HCT116 (cell line): ENCODE measurements around the gene MCOLN1. TPM values are rescaled to one million over a fixed set of nuclear protein-coding genes. Genes with fewer than 3 reads are reported as not detected.

Experiments used
- ATAC-seq: fragments of 200-7000 bp; cut with Tn5 transposase; 2 replicates; pipeline ENCODE4 v1.9.1; 2020; ENCODE audit warnings: mild to moderate bottlenecking, moderate library complexity
- BruUV-seq: library from RNA; stranded (reverse); fragments of 400-500 nt; replicated peaks from 2 replicates; lab custom pipeline; 2021; lab: Mats Ljungman, UMichigan
- CTCF ChIA-PET: fragments of 300-600 bp; sonication (Branson Sonifier 250); formaldehyde crosslinking; loops from one replicate; lab custom pipeline; 2021; ENCODE audit warnings: antibody characterized with exemption; lab: Charles Lee
- POLR2A ChIA-PET: fragments of 300-600, 350-600 bp; sonication (Branson Sonifier 250); formaldehyde crosslinking; loops from one replicate; lab custom pipeline; 2021; ENCODE audit warnings: antibody characterized with exemption; lab: Charles Lee
- RAD21 ChIA-PET, 2 experiments: fragments of 300-600 bp; sonication (Branson Sonifier 250); formaldehyde crosslinking; loops; one replicate each; lab custom pipeline; 2023; ENCODE audit warnings: low total read pairs in 2 of 2; ENCODE audit not compliant: uncharacterized antibody in 2 of 2, unreplicated experiment in 2 of 2, low non-redundant PET in 1 of 2; lab: Charles Lee
- DNase-seq: peaks from one replicate; pipeline ENCODE4 v3.0.0-alpha.2; 2010; ENCODE audit warnings: low read depth, low spot score
- H2AFZ ChIP-seq: fragments of 200-600 bp; shearing (Covaris generic), sonication (generic); 2 replicates; pipeline ENCODE4 v1.6.1; 2017; ENCODE audit warnings: low read depth, mixed run types, mixed read lengths, antibody characterized with exemption, low read length; ENCODE audit not compliant: poor library complexity, severe bottlenecking
- H3K27ac ChIP-seq: 2 replicates; pipeline ENCODE4 v1.5.1; 2012; ENCODE audit warnings: low read depth, low read length
- H3K27me3 ChIP-seq: fragments of 200-600 bp; sonication (generic); 2 replicates; pipeline ENCODE4 v1.6.1; 2016; ENCODE audit warnings: mixed run types, low read length, mixed read lengths; ENCODE audit not compliant: insufficient read depth
- H3K36me3 ChIP-seq, 2 experiments: fragments of 200-500 bp in 1 of 2; fragments of 200-600 bp in 1 of 2; sonication (Bioruptor generic) in 1 of 2; sonication (generic) in 1 of 2; 2 replicates each; pipeline versions ENCODE4 v1.5.1 to v1.6.1; 2014 to 2016; ENCODE audit warnings: low read length in 2 of 2, inconsistent platforms in 1 of 2, mixed read lengths in 1 of 2, mixed run types in 1 of 2; ENCODE audit not compliant: insufficient read depth in 2 of 2, control insufficient read depth in 1 of 2
- H3K4me1 ChIP-seq, 2 experiments: fragments of 200-600 bp in 1 of 2; sonication (generic) in 1 of 2; 2 replicates each; pipeline versions ENCODE4 v1.5.1 to v1.6.1; 2012 to 2017; ENCODE audit warnings: low read length in 2 of 2, inconsistent platforms in 1 of 2, mild to moderate bottlenecking in 1 of 2, mixed read lengths in 1 of 2, mixed run types in 1 of 2, moderate library complexity in 1 of 2; ENCODE audit not compliant: insufficient read depth in 2 of 2, control insufficient read depth in 1 of 2
- H3K4me2 ChIP-seq: fragments of 200-600 bp; sonication (generic); 2 replicates; pipeline ENCODE4 v1.6.1; 2017; ENCODE audit warnings: mixed run types, low read length, mixed read lengths
- H3K4me3 ChIP-seq, 2 experiments: fragments of 200-600 bp in 1 of 2; sonication (generic) in 1 of 2; replicated peaks in 1 of 2; 2 replicates each; pipeline ENCODE4 v1.5.1; 2011 to 2016; ENCODE audit warnings: low read length in 2 of 2, control low read depth in 1 of 2, low read depth in 1 of 2, mild to moderate bottlenecking in 1 of 2, mixed read lengths in 1 of 2, mixed run types in 1 of 2
- H3K79me2 ChIP-seq: fragments of 200-600 bp; sonication (generic); 2 replicates; pipeline ENCODE4 v1.6.1; 2017; ENCODE audit warnings: mild to moderate bottlenecking, mixed run types, low read length, moderate library complexity, mixed read lengths; ENCODE audit not compliant: insufficient read depth
- H3K9ac ChIP-seq: fragments of 200-600 bp; sonication (generic); 2 replicates; pipeline ENCODE4 v1.6.1; 2016; ENCODE audit warnings: low read length, mixed read lengths
- H3K9me2 ChIP-seq: fragments of 200-600 bp; sonication (generic), shearing (Covaris generic); 2 replicates; pipeline ENCODE4 v1.6.1; 2017; ENCODE audit warnings: mixed run types, mild to moderate bottlenecking, moderate library complexity; ENCODE audit not compliant: insufficient read depth
- H3K9me3 ChIP-seq, 2 experiments: fragments of 200-500 bp in 1 of 2; fragments of 200-600 bp in 1 of 2; sonication (Bioruptor generic) in 1 of 2; sonication (generic) in 1 of 2; 2 replicates each; pipeline ENCODE4 v1.6.1; 2014 to 2017; ENCODE audit warnings: low read length in 2 of 2, mixed read lengths in 2 of 2, inconsistent platforms in 1 of 2, low read depth in 1 of 2, mild to moderate bottlenecking in 1 of 2, mixed run types in 1 of 2, moderate library complexity in 1 of 2; ENCODE audit not compliant: control insufficient read depth in 1 of 2, insufficient read depth in 1 of 2
- H4K20me1 ChIP-seq: fragments of 200-600 bp; sonication (generic), shearing (Covaris generic); 2 replicates; pipeline ENCODE4 v1.6.1; 2017; ENCODE audit warnings: mixed run types, mild to moderate bottlenecking, moderate library complexity; ENCODE audit not compliant: insufficient read depth
- CBX3 ChIP-seq: IDR thresholded peaks from 2 replicates; pipeline ENCODE4 v1.6.1; 2012; ENCODE audit warnings: low read depth
- CEBPB ChIP-seq: IDR thresholded peaks from 2 replicates; pipeline ENCODE4 v1.6.1; 2012; ENCODE audit warnings: low read depth
- ELF1 ChIP-seq: IDR thresholded peaks from 2 replicates; pipeline ENCODE4 v1.6.1; 2012; ENCODE audit warnings: low read depth, borderline replicate concordance
- JUND ChIP-seq: IDR thresholded peaks from 2 replicates; pipeline ENCODE4 v1.6.1; 2012
- MAX ChIP-seq: IDR thresholded peaks from 2 replicates; pipeline ENCODE4 v1.6.1; 2012
- POLR2AphosphoS5 ChIP-seq: IDR thresholded peaks from 2 replicates; pipeline ENCODE4 v1.6.1; 2011; ENCODE audit warnings: mild to moderate bottlenecking, low read depth, low read length, moderate library complexity
- RAD21 ChIP-seq: IDR thresholded peaks from 2 replicates; pipeline ENCODE4 v1.6.1; 2012; ENCODE audit warnings: low read depth, mild to moderate bottlenecking
- SIN3A ChIP-seq: IDR thresholded peaks from 2 replicates; pipeline ENCODE4 v1.6.1; 2012; ENCODE audit warnings: low read depth
- SP1 ChIP-seq: IDR thresholded peaks from 2 replicates; pipeline ENCODE4 v1.6.1; 2012; ENCODE audit warnings: low read depth
- SRF ChIP-seq: IDR thresholded peaks from 2 replicates; pipeline ENCODE4 v1.6.1; 2012; ENCODE audit warnings: low read depth
- TCF7L2 ChIP-seq: IDR thresholded peaks from 2 replicates; pipeline ENCODE4 v1.7.0; 2011; ENCODE audit warnings: borderline replicate concordance, inconsistent platforms; ENCODE audit not compliant: insufficient read depth, insufficient read length; ENCODE audit errors: extremely low read depth
- YY1 ChIP-seq: IDR thresholded peaks from 2 replicates; pipeline ENCODE4 v1.6.1; 2011; ENCODE audit warnings: low read length, low read depth, moderate library complexity, mild to moderate bottlenecking; ENCODE audit not compliant: insufficient replicate concordance; ENCODE audit errors: extremely low read depth
- ZBTB33 ChIP-seq: IDR thresholded peaks from 2 replicates; pipeline ENCODE4 v1.6.1; 2011; ENCODE audit warnings: mild to moderate bottlenecking, low read length, moderate library complexity; ENCODE audit not compliant: insufficient replicate concordance; ENCODE audit errors: extremely low read depth
- ZFX ChIP-seq: fragments of 450-650 bp; IDR thresholded peaks from 2 replicates; pipeline ENCODE4 v1.6.1; 2017
- ZNF274 ChIP-seq: fragments of 200-500 bp; sonication (Bioruptor generic); IDR thresholded peaks from 2 replicates; pipeline ENCODE4 v1.6.1; 2014; ENCODE audit warnings: mild to moderate bottlenecking, low read depth, low read length, inconsistent platforms
- intact Hi-C: fragments of 100-400 bp; cut with micrococcal nuclease; formaldehyde crosslinking; loops from 2 replicates; pipeline ENCODE4 v1.10.0; 2022
- total RNA-seq: library from RNA; stranded (reverse); gene quantifications from one replicate; pipeline ENCODE4 v1.2.1, GENCODE V29; 2021; ENCODE audit not compliant: unreplicated experiment
- TF ChIP-seq, protein P1 (sequence below): IDR thresholded peaks from 2 replicates; pipeline ENCODE4 v1.6.1; 2012
- TF ChIP-seq, protein P2 (sequence below): IDR thresholded peaks from 2 replicates; pipeline ENCODE4 v1.6.1; 2012; ENCODE audit warnings: low read depth

The MCOLN1 gene
- total RNA-seq, 1 experiment from 2014 or later: 19.1 TPM

GRCh38 chr19:7550169-7550770 lies 27.8 kb downstream of the MCOLN1 start:
- intact Hi-C loops: no loop called here
- BruUV-seq: no TSS peak
- H3K27ac ChIP-seq: no peak overlapping the region; the same call in 1 of the 2 replicates
- H2AFZ ChIP-seq: no peak overlapping the region
- peaks cover 0 to 3% of the 10 kb centered on the region in 2 experiments; a peak in 1 of 4 replicates for H3K36me3 ChIP-seq
- H3K79me2 ChIP-seq: no peaks in the 10 kb centered on the region
- H4K20me1 ChIP-seq: no peaks in the 10 kb centered on the region
- POLR2A ChIA-PET: no interaction called here
- H3K4me1 ChIP-seq: peaks cover 0 to 6% of the 10 kb centered on the region in 2 experiments; a peak in 3 of 4 replicates
- H3K9ac ChIP-seq: no peak overlapping the region
- no peaks in the 10 kb centered on the region for H3K9me2 ChIP-seq
- no peaks in the 10 kb centered on the region for H3K27me3 ChIP-seq
- CTCF ChIA-PET: interaction anchor here (1.6 kb wide), 1 partner anchor 18 kb away, joined by 4 read pairs; no protein-coding TSS in a partner anchor
- RAD21 ChIA-PET: interaction anchor here in 1 of 2 experiments (0.7 kb wide), 1 partner anchor 34 kb away, joined by 3 read pairs; no protein-coding TSS in a partner anchor
- H3K4me2 ChIP-seq: no peak overlapping the region
- no peak for ATAC-seq
- no peak overlapping the region for H3K4me3 ChIP-seq
- DNase-seq: no peak
- H3K9me3 ChIP-seq: no peaks in the 10 kb centered on the region
- TF ChIP-seq JUND (no peak), CBX3 (no peak), SIN3A (no peak), MAX (no peak), ZFX (no peak), ZBTB33 (no peak), CEBPB (no peak), TCF7L2 (no peak), SRF (no peak), ZNF274 (no peak), RAD21 (no peak), ELF1 (no peak), SP1 (no peak), POLR2AphosphoS5 (no peak), YY1 (no peak)
- TF ChIP-seq, protein P1, sequence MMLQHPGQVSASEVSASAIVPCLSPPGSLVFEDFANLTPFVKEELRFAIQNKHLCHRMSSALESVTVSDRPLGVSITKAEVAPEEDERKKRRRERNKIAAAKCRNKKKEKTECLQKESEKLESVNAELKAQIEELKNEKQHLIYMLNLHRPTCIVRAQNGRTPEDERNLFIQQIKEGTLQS: no peak
- TF ChIP-seq, protein P2, sequence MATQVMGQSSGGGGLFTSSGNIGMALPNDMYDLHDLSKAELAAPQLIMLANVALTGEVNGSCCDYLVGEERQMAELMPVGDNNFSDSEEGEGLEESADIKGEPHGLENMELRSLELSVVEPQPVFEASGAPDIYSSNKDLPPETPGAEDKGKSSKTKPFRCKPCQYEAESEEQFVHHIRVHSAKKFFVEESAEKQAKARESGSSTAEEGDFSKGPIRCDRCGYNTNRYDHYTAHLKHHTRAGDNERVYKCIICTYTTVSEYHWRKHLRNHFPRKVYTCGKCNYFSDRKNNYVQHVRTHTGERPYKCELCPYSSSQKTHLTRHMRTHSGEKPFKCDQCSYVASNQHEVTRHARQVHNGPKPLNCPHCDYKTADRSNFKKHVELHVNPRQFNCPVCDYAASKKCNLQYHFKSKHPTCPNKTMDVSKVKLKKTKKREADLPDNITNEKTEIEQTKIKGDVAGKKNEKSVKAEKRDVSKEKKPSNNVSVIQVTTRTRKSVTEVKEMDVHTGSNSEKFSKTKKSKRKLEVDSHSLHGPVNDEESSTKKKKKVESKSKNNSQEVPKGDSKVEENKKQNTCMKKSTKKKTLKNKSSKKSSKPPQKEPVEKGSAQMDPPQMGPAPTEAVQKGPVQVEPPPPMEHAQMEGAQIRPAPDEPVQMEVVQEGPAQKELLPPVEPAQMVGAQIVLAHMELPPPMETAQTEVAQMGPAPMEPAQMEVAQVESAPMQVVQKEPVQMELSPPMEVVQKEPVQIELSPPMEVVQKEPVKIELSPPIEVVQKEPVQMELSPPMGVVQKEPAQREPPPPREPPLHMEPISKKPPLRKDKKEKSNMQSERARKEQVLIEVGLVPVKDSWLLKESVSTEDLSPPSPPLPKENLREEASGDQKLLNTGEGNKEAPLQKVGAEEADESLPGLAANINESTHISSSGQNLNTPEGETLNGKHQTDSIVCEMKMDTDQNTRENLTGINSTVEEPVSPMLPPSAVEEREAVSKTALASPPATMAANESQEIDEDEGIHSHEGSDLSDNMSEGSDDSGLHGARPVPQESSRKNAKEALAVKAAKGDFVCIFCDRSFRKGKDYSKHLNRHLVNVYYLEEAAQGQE: no peak
